Activated CD4-positive, alpha-beta memory T cell treated with anti-CD3 and anti-CD28 coated beads, Interleukin-2, amount 10 ng/mL, durations not matched to agents 7 days and 5 days (primary cell): Measurements from ENCODE around the gene CCN2. TPM values are rescaled to one million over a fixed set of nuclear protein-coding genes. Genes with fewer than 3 reads are reported as not detected.
"Not testable (repeated sequence)": the region's sequence is repeated elsewhere in the genome, so short reads cannot be mapped to it uniquely, and the experiment has no call there.

Source experiments
- CTCF ChIA-PET: fragments of 350-600 bp; sonication (Branson Sonifier 250); formaldehyde crosslinking; loops from one replicate; lab custom pipeline; 2021; ENCODE audit warnings: antibody characterized with exemption, inconsistent platforms; lab: Charles Lee
- POLR2A ChIA-PET: fragments of 350-600 bp; sonication (Branson Sonifier 250); formaldehyde crosslinking; loops from one replicate; lab custom pipeline; 2021; ENCODE audit warnings: antibody characterized with exemption; lab: Charles Lee
- DNase-seq: peaks from one replicate; pipeline ENCODE4 v3.0.0-alpha.2; 2020
- H3K27ac Mint-ChIP-seq: one replicate; pipeline ENCODE4 v1.8.0; 2021; ENCODE audit warnings: mild to moderate bottlenecking, mixed read lengths
- H3K27me3 Mint-ChIP-seq: one replicate; pipeline ENCODE4 v1.8.0; 2021; ENCODE audit warnings: mixed read lengths
- H3K36me3 Mint-ChIP-seq: one replicate; pipeline ENCODE4 v1.8.0; 2021; ENCODE audit warnings: low read depth, mixed read lengths
- H3K4me1 Mint-ChIP-seq: one replicate; pipeline ENCODE4 v1.8.0; 2021; ENCODE audit warnings: mixed read lengths
- H3K4me3 Mint-ChIP-seq: one replicate; pipeline ENCODE4 v1.8.0; 2021; ENCODE audit warnings: mild to moderate bottlenecking, mixed read lengths
- H3K9me3 Mint-ChIP-seq: one replicate; pipeline ENCODE4 v1.8.0; 2021; ENCODE audit warnings: mixed read lengths
- total RNA-seq, 2 experiments: library from RNA; stranded (reverse); gene quantifications; one replicate each; pipeline ENCODE4 v1.2.3, GENCODE V29; 2021

The CCN2 gene
- total RNA-seq, 2 experiments from 2014 or later, result not detected

- CTCF ChIA-PET, DNase-seq, POLR2A ChIA-PET, H3K36me3 Mint-ChIP-seq, H3K4me1 Mint-ChIP-seq, H3K4me3 Mint-ChIP-seq, H3K27ac Mint-ChIP-seq: not testable (repeated sequence)
- Mint-ChIP-seq H3K9me3 (peaks cover 14% of the 10 kb centered on the region), H3K27me3 (peaks cover 25% of the 10 kb centered on the region)
Observed at GRCh38 chr6:131901326-131901873, 49.8 kb downstream of the CCN2 start.

DNA sequence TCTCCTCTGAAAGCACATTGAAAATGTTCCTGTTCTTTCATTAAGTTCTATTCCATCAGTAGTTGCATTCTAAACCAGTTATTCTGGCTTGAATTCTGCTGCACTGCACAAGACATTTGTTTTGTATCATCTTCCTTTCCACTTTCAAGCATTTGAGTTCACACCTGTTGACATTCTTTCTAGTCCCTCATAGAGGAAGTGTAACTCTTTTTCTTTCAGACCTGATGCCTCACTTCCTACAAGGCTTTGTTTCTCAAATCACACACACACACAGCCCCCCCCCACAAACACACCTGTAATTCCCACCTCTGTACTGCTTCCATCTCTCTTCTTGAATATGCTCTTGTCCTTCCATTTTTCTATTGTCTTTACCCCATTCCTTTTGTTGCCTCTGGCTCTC, 50.9 kb downstream of the CCN2 start:
- ChIA-PET POLR2A (no interaction called here), CTCF (no interaction called here)
- Mint-ChIP-seq H3K9me3 (peaks cover 14% of the 10 kb centered on the region), H3K4me3 (no peak overlapping the region), H3K27ac (no peak overlapping the region), H3K27me3 (peaks cover 25% of the 10 kb centered on the region), H3K36me3 (peaks cover 6% of the 10 kb centered on the region), H3K4me1 (peaks cover 6% of the 10 kb centered on the region)
- DNase-seq, result no peak

DNA sequence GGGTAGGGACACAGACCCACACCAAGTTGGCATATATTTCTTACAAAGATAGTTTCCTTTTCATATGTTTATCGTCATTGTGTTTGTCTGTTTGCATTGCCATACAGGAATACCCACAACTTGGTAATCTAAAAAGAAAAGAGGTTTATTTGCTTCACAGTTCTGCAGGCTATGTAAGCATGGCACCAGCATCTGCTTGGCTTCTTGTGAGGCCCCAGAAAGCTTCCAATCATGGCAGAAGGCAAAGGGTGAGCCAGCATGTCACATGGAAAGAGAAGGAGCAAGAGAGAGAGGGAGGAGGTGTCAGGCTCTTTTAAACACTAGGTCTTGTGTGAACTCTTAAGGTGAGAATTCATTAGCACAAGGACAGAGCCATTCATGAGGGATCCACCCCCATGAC, 52.5 kb downstream of the CCN2 start:
- ChIA-PET CTCF (no interaction called here), POLR2A (no interaction called here)
- Mint-ChIP-seq H3K4me3 (no peak overlapping the region), H3K36me3 (peaks cover 6% of the 10 kb centered on the region), H3K9me3 (peaks cover 14% of the 10 kb centered on the region), H3K4me1 (peaks cover 14% of the 10 kb centered on the region), H3K27me3 (peaks cover 24% of the 10 kb centered on the region), H3K27ac (no peak overlapping the region)
- no peak for DNase-seq

Other genes with a start within 250 kb of the CCN2 start
- not detected for gene OR2A4, start 250.0 kb downstream of the CCN2 start, total RNA-seq
- gene CTAGE9, start 240.4 kb downstream of the CCN2 start, total RNA-seq, result not detected
- gene ENPP1, start 143.4 kb downstream of the CCN2 start, total RNA-seq, result under 1 TPM; 0.48 to 0.53 TPM